HL-60 (cell line): ENCODE data around the gene NLRC5.

Experiments used
- DNase-seq, 2 experiments: peaks; one replicate each; pipeline ENCODE4 v3.0.0-alpha.2; 2010 to 2020; ENCODE audit warnings: low read depth in 1 of 2, low spot score in 1 of 2
- H3K27ac ChIP-seq: fragments of 250-450 bp; sonication (Bioruptor Pico); replicated peaks from 2 replicates; pipeline ENCODE4 v1.5.1; 2020; ENCODE audit warnings: mild to moderate bottlenecking, moderate library complexity
- H3K27me3 ChIP-seq: fragments of 250-450 bp; sonication (Bioruptor Pico); 2 replicates; pipeline ENCODE4 v1.5.1; 2021; ENCODE audit warnings: mild to moderate bottlenecking, moderate library complexity; ENCODE audit not compliant: insufficient read depth, poor library complexity, severe bottlenecking
- H3K4me3 ChIP-seq: replicated peaks from 2 replicates; pipeline ENCODE4 v1.5.1; 2011; ENCODE audit warnings: mild to moderate bottlenecking, control low read depth, low read length; ENCODE audit not compliant: insufficient read depth
- GABPA ChIP-seq: IDR thresholded peaks from 2 replicates; pipeline ENCODE4 v1.6.1; 2012; ENCODE audit warnings: low read depth
- POLR2AphosphoS5 ChIP-seq: IDR thresholded peaks from 2 replicates; pipeline ENCODE4 v1.6.1; 2012; ENCODE audit warnings: low read depth
- SPI1 ChIP-seq: IDR thresholded peaks from 2 replicates; pipeline ENCODE4 v1.6.1; 2012; ENCODE audit warnings: low read depth, mild to moderate bottlenecking, borderline replicate concordance
- TF ChIP-seq, protein P1 (sequence below): IDR thresholded peaks from 2 replicates; pipeline ENCODE4 v1.6.1; 2012; ENCODE audit warnings: low read depth; ENCODE audit not compliant: insufficient replicate concordance
- TF ChIP-seq, protein P2 (sequence below): IDR thresholded peaks from one replicate; pipeline ENCODE4 v1.5.1; 2011; ENCODE audit warnings: low read length, control low read depth, inconsistent platforms; ENCODE audit not compliant: insufficient read depth

The NLRC5 gene

DNA sequence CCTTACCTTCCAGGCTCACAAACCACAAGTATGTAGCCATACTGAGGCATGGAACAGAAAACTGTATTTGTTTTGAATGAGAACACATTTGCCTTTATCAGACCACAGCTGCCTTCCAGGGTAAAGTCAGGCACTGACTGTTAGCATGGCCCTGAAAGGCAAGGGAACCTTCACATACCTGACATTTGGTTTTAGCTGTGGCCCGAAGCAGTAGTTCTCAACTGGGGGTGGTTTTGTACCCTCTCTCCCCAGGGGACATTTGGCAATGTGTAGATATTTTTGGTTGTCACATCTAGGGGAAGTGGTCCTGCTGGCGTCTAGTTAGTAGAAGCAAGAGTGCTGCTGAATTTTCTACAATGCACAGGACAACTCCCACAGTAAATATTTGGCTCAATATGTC is 48.3 kb upstream of the NLRC5 start:
- no peak for DNase-seq
- H3K27ac ChIP-seq = no peak overlapping the region
- H3K4me3 ChIP-seq = no peak overlapping the region
- H3K27me3 ChIP-seq = no peaks in the 10 kb centered on the region
- TF ChIP-seq, protein P1, sequence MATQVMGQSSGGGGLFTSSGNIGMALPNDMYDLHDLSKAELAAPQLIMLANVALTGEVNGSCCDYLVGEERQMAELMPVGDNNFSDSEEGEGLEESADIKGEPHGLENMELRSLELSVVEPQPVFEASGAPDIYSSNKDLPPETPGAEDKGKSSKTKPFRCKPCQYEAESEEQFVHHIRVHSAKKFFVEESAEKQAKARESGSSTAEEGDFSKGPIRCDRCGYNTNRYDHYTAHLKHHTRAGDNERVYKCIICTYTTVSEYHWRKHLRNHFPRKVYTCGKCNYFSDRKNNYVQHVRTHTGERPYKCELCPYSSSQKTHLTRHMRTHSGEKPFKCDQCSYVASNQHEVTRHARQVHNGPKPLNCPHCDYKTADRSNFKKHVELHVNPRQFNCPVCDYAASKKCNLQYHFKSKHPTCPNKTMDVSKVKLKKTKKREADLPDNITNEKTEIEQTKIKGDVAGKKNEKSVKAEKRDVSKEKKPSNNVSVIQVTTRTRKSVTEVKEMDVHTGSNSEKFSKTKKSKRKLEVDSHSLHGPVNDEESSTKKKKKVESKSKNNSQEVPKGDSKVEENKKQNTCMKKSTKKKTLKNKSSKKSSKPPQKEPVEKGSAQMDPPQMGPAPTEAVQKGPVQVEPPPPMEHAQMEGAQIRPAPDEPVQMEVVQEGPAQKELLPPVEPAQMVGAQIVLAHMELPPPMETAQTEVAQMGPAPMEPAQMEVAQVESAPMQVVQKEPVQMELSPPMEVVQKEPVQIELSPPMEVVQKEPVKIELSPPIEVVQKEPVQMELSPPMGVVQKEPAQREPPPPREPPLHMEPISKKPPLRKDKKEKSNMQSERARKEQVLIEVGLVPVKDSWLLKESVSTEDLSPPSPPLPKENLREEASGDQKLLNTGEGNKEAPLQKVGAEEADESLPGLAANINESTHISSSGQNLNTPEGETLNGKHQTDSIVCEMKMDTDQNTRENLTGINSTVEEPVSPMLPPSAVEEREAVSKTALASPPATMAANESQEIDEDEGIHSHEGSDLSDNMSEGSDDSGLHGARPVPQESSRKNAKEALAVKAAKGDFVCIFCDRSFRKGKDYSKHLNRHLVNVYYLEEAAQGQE = no peak
- TF ChIP-seq SPI1 (no peak), POLR2AphosphoS5 (no peak), GABPA (no peak)
- TF ChIP-seq, protein P2, sequence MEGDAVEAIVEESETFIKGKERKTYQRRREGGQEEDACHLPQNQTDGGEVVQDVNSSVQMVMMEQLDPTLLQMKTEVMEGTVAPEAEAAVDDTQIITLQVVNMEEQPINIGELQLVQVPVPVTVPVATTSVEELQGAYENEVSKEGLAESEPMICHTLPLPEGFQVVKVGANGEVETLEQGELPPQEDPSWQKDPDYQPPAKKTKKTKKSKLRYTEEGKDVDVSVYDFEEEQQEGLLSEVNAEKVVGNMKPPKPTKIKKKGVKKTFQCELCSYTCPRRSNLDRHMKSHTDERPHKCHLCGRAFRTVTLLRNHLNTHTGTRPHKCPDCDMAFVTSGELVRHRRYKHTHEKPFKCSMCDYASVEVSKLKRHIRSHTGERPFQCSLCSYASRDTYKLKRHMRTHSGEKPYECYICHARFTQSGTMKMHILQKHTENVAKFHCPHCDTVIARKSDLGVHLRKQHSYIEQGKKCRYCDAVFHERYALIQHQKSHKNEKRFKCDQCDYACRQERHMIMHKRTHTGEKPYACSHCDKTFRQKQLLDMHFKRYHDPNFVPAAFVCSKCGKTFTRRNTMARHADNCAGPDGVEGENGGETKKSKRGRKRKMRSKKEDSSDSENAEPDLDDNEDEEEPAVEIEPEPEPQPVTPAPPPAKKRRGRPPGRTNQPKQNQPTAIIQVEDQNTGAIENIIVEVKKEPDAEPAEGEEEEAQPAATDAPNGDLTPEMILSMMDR = no peak

DNA sequence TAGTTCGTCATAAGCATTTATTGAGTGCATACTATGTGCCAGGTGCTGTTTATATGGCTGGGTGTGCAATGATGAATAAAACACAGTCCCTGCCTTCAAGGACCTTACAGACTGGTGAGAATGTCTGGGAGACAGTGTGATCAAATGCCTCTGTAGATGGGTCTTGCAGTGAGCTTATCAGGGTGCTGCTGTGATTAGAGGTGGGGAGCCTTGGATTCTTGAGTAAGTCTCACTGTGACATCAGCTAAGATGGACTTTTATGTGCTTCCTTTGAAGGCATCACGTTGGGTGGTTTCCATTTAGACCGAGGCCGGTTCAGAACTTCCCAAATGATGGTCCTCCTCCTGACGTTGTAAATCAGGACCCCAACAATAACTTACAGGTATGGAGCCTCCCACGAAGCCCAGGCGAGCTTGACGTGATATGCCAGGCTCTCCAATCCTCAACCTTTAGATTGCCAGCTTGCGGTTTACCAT is 47.5 kb upstream of the NLRC5 start:
- TF ChIP-seq POLR2AphosphoS5 = no peak; the same call in 1 of the 2 replicates
- TF ChIP-seq, protein P2 = no peak
- TF ChIP-seq, protein P1 = no peak
- no peak for TF ChIP-seq GABPA
- no peak for TF ChIP-seq SPI1

DNA sequence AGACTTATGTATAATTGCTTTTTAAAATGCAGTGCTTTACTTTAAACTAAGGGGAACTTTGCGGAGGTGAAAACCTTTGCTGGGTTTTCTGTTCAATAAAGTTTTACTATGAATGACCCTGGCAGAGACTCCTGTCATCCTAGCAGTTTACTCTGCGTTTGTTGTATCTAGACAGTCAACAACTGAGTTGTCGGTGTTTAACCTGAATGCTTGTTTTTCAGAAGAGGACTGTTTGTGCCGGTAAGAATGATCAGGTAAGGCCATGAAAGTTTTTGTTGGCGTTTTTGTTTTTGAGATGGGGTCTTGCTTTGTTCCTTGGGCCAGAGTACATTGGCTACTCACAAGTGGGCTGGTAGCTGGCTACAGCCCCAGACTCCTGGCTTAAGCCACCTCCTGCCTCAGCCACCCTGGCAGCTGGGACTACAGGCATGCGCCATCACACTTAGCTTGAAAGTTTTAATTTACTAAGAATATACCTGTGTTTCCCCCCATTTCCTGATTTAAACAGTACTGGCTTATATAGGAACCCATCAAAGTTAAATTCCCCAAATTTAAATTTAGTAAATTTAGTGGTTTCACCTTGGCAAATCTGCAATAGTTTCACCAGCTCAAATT is 45.5 kb upstream of the NLRC5 start:
- TF ChIP-seq GABPA (no peak), POLR2AphosphoS5 (no peak), SPI1 (no peak)
- TF ChIP-seq, protein P1 = no peak
- TF ChIP-seq, protein P2 = no peak
- H3K4me3 ChIP-seq = no peak overlapping the region
- DNase-seq = no peak
- no peaks in the 10 kb centered on the region for H3K27me3 ChIP-seq
- no peak overlapping the region for H3K27ac ChIP-seq

More for the DNA sequence above, 47.5 kb upstream of the NLRC5 start:
- H3K27ac ChIP-seq = no peak overlapping the region
- no peak for DNase-seq
- no peak overlapping the region for H3K4me3 ChIP-seq
- H3K27me3 ChIP-seq = no peaks in the 10 kb centered on the region
